WTC11 (cell line): Measurements from ENCODE around the gene CAPZB.

Experiments
- CTCF ChIP-seq: fragments of 200-600 bp; IDR thresholded peaks from 2 replicates; pipeline ENCODE4 v1.8.0; 2022; ENCODE audit warnings: antibody characterized with exemption
- E2F4 ChIP-seq: sonication (generic); formaldehyde crosslinking; IDR thresholded peaks from 2 replicates; pipeline ENCODE4 v1.8.1; 2022; ENCODE audit warnings: low read depth, mild to moderate bottlenecking, moderate library complexity, missing genetic modification reagents, borderline replicate concordance
- FOXJ3 ChIP-seq: sonication (generic); formaldehyde crosslinking; IDR thresholded peaks from 2 replicates; pipeline ENCODE4 v1.9.0; 2021; ENCODE audit warnings: missing genetic modification reagents, mild to moderate bottlenecking, borderline replicate concordance
- GABPB1 ChIP-seq: sonication (generic); formaldehyde crosslinking; IDR thresholded peaks from 2 replicates; pipeline ENCODE4 v1.8.1; 2023; ENCODE audit warnings: mild to moderate bottlenecking, missing genetic modification reagents
- MAX ChIP-seq: sonication (generic); formaldehyde crosslinking; IDR thresholded peaks from 2 replicates; pipeline ENCODE4 v1.8.0; 2022; ENCODE audit warnings: mild to moderate bottlenecking, missing genetic modification reagents
- NFYB ChIP-seq: sonication (generic); formaldehyde crosslinking; conservative IDR thresholded peaks from 2 replicates; pipeline ENCODE4 v1.8.0; 2022; ENCODE audit warnings: low read depth, missing genetic modification reagents
- NR3C1 ChIP-seq: sonication (generic); formaldehyde crosslinking; conservative IDR thresholded peaks from 2 replicates; pipeline ENCODE4 v1.8.1; 2023; ENCODE audit warnings: low read depth, mild to moderate bottlenecking, missing genetic modification reagents
- PREB ChIP-seq: sonication (generic); formaldehyde crosslinking; IDR thresholded peaks from 2 replicates; pipeline ENCODE4 v1.8.1; 2022; ENCODE audit warnings: mild to moderate bottlenecking, missing genetic modification reagents, moderate library complexity, borderline replicate concordance
- USF2 ChIP-seq: sonication (generic); formaldehyde crosslinking; IDR thresholded peaks from 2 replicates; pipeline ENCODE4 v1.8.1; 2023; ENCODE audit warnings: mild to moderate bottlenecking, missing genetic modification reagents, moderate library complexity

GRCh38 chr1:19435851-19436455 lies 49.4 kb downstream of the CAPZB start:
- TF ChIP-seq CTCF (no peak), FOXJ3 (CRISPR knock-in tag) (no peak), USF2 (CRISPR knock-in tag) (no peak), PREB (CRISPR knock-in tag) (no peak), MAX (CRISPR knock-in tag) (no peak), NFYB (CRISPR knock-in tag) (no peak), GABPB1 (CRISPR knock-in tag) (no peak), E2F4 (CRISPR knock-in tag) (no peak), NR3C1 (CRISPR knock-in tag) (no peak)
